SH-SY5Y (cell line): ENCODE measurements around the gene MSMP.

Experiments used
- GATA2 ChIP-seq: IDR thresholded peaks from 2 replicates; pipeline ENCODE4 v1.6.1; 2011; ENCODE audit warnings: mild to moderate bottlenecking, low read depth, low read length
- GATA3 ChIP-seq: IDR thresholded peaks from 2 replicates; pipeline ENCODE4 v1.6.1; 2011; ENCODE audit warnings: low read depth, mild to moderate bottlenecking, low read length, moderate library complexity

- TF ChIP-seq GATA2 (no peak), GATA3 (no peak)
Measured at GRCh38 chr9:35728041-35728971, 25.8 kb downstream of the MSMP start.
